HG02623 (cell line): ENCODE data around the gene SLC16A4.
"Not testable (repeated sequence)": the region's sequence is repeated elsewhere in the genome, so short reads cannot be mapped to it uniquely, and the experiment has no call there.

Source experiments
- ATAC-seq: cut with Tn5 transposase; IDR thresholded peaks from one replicate; pipeline ENCODE4 v1.9.1; 2021; ENCODE audit warnings: moderate library complexity; ENCODE audit not compliant: unreplicated experiment

The SLC16A4 gene

DNA sequence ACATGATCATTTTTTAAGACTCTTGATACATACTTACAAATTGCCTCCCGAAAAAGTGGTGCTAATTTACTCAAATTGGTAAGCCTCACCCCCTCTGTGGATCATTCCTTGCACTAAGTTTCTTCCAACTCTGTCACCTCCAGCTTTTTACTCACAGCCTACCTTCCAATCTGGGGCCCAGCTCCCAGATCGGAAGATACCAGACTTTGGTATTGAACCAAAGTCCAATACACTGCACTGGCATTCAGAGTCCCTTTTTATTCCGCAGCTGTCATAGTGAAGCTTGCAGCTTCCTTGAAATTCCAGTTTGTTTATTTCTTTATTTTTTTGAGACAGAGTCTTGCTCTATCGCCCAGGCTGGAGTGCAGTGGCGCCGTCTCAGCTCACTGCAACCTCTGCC lies 18.5 kb upstream of the SLC16A4 start:
- no peak for ATAC-seq

DNA sequence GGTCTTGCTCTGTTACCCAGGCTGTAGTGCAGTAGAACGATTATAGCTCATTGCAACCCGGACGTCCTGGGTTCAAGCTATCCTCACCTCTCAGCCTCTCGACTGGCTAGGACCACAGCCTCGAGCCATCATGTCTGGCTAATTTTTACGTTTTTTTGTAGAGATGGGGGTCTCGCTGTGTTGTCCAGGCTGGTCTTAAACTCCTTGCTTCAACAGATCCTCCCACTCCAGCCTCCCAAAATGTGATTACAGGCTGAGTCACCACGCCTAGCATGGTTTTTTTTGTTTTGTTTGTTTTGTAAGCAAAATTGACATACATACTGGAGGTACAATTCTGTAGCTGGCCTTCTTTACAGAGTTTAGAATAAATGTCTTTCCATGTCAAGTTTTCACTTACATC lies 17.7 kb upstream of the SLC16A4 start:
- no peak for ATAC-seq

DNA sequence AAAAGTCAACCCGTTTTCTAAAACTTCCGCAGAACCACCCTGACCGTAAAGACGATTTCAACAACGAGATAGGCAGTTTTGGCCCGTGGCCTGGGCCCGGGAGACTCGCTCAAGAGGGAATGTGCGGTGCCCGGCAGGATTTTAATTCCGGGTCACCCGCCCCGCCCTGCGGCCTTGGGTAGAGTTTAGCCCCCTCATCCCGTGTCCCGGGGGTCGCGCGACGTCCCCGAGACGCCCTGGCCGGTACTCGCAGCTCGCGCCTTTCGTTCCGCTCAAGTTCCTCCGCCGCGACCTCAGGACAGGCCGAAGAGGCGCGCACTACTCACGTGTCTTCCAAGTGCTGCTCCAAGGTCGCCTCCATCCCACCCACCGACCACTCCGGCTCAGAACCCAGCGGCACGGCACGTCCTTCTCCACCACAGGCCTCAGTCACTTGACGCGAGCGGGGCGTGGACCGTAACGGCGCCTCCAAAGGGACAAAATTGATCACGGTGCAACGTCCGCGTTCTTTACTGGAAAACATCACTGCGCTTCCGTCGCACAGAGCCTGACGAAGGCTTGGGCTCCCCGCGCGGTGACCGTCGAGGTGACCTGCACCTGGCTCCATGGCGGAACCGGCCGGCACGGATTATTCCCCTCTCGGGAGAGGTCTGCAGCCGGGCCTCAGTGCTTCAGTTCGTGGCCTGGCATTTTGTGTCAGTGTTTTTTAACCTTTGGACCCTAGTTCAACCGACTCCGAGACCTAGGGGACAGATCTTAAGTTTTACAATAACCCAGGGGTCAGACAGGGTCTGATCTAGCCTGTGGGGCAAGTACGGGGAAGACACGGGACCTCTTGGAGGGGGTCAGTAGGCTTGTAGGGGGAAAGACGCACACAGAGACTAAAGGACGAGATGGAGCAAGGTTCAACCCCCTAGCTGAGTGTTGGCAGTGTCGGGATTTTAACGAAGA lies 16.7 kb upstream of the SLC16A4 start, which contains the start of gene LAMTOR5:
Gene LAMTOR5 (minus strand): TSS at position 435 of the 951 bp plus-strand sequence. CDS start 74 bp downstream, at position 361.
- peak; percentile 85 for ATAC-seq

DNA sequence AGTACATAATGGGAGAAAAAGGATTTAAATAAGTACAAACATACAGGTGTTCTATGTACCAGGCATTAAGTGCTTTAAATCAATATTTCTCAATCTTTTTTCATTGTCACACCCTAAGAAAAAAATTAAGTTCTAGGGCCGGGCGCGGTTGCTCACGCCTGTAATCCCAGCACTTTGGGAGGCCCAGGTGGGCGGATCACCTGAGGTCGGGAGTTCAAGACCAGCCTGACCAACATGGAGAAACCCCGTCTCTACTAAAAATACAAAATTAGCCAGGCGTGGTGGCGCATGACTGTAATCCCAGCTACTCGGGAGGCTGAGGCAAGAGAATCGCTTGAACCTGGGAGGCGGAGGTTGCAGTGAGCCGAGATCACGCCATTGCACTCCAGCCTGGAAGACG lies 15.6 kb upstream of the SLC16A4 start:
- not testable (repeated sequence) for ATAC-seq

DNA sequence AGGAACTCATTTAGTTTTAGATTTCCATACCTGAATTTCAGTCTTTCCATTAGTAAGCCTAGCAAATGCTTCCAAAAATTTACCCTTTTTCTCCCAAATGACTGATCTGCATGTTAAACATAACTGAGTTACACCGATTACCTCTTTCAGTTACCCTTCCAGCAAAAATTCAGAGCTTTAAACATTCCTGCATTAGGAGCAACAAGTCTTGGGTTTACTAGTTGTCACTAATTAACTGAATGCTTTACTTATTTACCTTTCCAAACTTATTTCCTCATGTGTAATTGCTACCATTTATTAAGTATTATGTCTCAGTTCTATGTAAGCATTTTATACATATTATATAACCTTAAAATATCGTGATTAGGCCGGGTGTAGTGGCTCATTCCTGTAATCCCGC lies 13.6 kb upstream of the SLC16A4 start:
- no peak for ATAC-seq

DNA sequence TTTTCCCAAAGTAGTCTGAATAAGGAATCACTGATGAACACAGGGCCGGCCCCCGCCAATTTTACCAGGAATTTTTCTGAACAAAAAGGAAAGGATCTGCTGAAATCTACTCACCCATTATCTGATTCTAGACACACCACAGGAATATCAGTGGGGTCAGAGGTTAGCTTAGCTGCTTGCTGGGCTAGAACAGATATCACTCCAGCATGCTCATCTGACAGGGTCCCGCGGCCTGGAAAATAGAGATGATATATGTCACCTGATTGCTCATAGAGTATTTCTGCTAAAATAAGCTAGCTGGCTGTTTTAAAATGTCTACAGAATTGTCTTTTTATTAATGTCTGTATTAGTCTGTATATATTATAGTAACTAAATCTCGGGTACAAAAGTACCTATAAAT lies 13.0 kb upstream of the SLC16A4 start:
- no peak for ATAC-seq

DNA sequence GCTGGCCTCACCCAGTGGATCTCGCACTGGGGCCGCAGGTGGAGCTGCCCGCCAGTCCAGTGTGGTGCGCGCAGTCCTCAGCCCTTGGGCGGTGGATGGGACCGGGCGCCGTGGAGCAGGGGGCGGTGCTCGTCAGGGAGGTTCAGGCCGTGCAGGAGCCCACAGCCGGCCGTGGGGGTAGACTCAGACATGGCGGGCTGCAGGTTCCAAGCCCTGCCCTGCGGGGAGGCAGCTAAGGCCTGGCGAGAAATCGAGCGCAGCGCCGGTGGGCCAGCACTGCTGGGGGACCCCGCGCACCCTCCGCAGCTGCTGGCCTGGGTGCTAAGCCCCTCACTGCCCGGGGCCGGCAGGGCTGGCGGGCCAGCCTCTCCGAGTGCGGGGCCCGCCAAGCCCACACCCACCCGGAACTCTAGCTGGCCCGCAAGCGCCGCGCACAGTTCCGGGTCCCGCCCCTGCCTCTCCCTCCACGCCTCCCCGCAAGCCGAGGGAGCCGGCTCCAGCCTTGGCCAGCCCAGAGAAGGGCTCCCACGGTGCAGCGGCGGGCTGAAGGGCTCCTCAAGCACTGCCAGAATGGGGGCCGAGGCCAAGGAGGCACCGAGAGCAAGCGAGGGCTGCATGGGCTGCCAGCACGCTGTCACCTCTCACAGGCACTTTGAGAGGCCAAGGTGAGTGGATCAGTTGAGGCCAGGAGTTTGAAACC lies 5.6 kb upstream of the SLC16A4 start:
- not testable (repeated sequence) for ATAC-seq

DNA sequence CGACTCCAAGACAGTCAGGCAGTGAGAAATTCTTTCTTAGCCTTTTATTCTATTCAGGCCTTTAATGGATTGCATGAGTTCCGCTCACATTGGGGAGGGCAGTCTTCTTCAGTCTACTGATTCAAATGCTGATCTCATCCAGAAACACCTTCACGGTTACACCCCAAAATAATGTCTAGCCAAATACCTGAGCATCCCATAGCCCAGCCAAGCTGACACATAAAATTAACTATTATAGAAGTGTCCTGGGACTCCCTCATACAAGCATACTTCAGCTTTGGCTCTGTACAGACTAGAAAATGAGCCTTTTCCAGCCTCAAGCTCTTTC lies 3.6 kb upstream of the SLC16A4 start:
- no peak for ATAC-seq

DNA sequence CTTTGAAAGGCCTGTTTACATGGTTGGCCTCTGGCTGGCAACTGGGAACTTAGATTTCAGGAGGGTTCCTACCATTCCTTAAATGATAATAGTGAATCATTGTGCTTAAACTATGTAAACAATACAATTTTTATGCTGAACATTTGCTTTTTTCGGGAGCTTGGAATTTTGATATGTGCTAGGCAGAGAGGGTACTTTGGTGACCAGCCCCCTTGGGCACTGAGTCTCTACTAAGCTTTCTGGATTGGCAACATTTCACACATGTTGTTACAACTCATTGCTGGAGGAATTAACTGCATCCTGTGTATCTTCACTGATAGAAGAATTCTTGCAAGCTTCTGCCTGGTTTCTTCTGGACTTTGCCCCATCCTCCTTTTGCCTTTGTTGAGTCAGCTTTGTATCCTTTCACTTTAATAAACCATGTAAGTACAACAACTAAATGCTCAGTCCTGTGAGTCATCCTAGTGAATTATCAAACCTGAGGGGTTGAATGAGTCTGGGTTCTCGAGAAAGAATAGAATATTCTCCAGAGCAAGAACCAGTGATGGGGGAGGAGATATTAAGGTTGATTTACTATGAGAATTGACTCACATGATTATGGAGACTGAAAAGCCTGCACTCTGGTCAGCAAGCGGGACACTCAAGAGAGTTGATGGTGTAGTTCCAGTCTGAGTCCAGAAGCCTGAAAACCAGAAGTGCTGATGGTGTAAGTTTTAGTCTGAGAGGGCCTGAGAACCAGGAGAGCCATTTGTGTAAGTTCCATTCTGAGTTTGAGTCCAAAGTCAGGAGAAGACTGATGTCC lies 3.1 kb upstream of the SLC16A4 start:
- ATAC-seq, result no peak

DNA sequence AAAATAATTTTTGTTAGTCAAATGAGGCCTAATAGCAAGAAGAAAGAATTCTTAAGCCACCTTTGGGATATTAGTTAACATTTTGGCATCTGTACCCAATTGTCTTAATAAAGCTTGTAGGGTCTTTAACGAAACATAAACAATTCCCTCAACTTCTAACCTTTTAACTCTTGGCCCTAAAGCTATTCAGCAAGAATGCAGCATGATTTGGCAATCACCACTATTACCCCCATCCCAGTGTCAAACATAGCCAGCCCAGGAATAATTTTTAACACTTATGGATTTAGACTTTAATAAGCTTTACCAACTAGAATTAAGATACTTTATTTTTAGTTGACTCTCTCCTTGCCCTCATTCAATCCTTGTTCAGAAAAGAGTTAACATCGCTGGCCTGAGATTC lies 2.5 kb upstream of the SLC16A4 start:
- ATAC-seq, result no peak

DNA sequence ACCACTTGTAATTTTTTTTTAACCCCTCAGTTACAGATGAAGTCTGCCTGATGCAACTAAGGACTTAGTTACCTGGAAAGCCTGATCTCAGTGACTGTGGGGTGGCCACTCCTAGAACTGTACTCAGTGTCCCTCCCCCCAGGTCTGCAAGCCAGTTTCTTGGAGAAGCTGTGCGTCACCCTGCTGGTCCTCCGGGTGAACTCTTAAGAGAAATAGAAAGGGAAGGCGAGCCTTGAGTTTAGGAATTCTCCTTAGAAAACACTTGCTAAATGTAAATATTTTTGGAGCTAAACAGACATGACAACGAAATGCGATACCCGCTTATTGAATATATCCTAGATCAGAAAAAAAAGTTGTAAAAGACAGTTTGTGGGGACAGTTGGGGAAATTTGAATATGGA lies 730 bp downstream of the SLC16A4 start:
- no peak for ATAC-seq

DNA sequence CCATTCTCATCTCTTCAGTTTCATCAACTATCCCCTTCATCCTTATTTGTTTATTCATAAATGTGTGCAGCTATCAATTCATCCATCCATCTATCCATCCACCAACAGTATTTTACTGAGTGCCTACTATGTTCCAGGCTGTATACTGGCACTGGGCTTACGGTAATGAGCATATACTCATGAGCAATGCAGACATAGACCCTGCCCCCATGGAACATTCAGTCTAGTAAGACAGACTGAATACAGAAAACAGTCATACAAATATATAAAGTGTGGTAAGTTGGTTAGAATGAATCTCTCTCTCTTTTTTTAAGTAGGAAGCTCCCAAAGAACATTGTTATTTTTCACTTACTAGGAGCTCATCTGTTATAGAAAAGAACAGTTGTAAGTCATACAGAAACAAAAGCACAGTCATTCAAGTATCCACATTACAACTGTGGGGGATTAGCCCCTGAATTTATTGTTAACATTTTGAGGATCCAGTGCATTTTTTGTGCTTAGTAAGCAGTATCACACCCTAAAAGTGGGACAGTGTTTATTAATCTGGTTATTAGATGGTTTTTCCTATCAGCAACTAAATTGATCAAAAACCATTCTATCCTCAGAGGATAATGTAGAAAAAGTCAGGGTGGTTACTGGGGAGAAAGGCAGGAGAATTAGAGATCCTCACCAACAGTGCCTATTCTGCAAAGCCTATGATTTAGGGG lies 3.6 kb downstream of the SLC16A4 start:
- ATAC-seq, result no peak

DNA sequence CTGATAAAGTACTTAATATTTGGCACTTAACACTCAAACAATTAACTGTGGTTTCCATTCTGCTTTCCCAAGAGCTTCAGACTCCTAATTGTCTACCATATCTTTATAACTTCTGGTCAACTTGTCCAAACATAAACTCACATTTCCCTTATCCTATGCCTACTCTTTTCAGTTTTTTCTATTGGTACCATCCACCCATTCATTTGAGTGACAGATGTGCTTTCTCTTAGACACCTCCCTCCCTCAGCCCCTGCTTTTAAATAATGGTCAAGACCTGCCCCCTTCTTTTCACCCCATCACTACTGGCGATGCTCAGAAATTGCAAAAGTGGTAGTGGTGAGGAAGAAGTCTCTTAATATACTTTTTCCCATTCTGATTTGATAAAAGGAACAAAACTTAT lies 5.5 kb downstream of the SLC16A4 start:
- ATAC-seq, result no peak

DNA sequence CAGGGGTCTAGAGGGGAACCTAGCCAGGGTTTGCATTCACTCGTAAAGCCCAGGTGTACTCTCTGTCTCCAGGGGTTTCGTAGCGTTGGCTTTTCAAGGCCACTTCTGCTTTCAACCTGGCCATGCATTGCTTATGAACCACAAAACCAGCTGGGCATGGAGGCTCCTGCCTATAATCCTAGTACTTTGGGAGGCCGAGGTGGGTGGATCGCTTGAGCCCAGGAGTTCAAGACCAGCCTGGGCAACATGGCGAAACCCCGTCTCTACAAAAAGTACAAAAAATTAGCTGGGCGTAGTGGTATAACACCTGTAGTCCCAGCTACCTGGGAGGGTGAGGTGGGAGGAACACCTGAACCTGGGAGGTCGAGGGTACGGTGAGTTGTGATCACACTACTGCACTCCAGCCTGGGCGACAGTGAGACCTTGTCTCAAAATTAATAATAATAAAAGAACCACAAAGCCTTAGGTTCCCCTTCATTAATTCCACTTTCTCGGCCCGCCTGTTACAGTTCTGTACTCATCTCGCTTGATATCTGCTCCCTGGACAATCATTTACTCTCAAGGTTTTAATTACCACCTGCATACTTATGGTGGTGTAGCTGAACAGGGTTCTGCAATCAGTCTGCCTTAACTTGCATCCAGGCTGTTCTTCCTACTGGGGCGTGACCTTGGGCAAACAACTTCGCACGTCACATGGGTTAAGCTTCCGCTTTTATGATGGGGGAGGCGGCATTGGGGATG lies 6.1 kb downstream of the SLC16A4 start:
- ATAC-seq, result peak; percentile 56

DNA sequence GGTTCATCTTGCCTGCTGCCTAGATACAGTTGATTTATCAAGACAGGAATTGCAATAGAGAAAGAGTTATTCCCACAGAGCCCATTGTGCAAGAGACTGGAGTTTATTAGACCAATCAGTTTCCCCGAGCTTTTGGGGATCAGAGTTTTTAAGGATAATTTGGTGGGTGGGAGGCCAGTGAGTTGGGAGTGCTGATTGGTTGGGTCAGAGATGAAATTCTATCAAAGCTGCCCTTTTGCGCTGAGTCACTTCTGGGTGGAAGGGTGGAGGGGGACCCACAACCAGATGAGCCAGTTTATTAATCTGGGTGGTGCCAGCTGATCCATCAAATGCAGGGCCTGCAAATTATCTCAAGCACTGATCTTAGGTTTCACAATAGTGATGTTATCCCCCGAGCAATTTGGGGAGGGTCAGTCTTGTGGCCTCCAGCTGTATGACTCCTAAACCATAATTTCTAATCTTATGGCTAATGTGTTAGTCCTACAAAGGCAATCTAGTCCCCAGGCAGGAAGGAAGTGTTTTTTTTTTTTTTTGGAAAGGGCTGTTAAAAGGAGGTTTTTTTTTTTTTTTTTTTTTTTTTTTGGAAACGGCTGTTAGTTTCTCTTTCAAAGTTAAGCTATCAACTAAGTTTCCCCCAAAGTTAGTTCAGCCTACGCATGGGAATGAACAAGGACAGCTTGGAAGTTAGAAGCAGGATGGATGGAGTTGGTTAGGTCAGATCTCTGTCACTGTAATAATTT lies 7.4 kb downstream of the SLC16A4 start:
- ATAC-seq, result no peak

DNA sequence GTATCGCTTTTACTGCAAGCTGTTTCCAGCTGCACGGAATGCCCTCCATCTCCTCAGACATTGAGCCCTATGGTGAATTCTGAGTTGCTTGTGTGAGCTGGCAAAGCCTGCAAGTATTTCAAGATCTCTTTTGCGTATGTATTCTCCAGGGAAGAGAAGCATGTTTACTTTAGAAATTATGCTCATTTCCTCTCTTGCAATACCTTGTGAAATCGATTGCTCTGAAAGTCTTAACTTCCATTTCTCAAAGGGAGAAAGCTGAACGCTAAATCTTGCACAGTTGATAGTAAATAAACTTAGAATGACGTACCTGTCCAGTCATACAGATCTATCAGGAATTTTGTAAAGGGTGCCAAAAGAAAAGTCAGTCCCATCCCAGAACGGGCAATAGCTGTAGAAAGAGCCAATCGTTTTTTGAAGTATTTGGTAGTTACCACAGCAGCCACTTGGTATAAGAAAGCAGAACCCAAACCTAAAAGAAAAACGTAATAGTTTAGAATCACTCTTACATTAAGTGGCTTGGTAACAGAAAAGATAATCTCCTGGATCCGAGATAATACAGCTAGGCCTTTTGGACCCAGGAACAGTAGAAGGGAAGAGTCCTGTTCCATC lies 10.0 kb downstream of the SLC16A4 start:
- ATAC-seq, result no peak

DNA sequence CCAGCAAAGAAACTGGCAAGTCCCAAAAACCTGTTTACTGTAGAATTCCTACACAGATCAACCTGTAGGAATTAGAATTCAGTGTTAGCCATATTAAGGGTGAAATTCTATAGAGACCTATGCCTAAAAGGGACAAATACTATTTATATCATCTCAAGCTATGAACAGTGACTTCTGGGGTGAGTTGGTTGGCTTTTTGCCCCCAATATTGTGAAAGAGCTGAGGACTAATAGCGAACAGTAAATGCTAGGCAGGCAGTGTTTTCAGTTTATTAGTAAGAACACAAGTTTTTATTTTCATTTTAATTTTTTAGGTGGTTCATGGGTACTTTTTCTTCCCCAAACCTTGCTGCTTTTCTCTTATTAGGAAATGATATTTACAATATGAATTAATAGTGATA lies 15.3 kb downstream of the SLC16A4 start:
- ATAC-seq, result no peak

DNA sequence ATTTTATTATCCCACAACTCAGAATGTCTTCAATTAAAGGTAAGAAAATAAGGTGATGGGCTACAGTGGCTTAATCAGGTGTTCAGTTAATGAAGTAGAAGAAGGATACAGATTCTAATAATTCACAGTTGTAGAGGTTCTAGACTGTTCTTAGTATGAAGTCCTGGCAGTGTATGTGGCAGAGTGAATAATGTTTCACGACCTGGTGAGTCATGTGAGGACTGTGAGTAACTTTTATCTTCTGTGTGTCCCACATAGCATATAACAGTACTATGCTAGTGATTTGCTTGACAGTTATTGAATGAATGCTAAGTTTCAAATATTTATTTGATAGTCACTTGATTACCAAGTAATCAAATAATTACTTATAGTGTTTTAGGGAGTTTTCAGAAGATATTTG lies 20.0 kb downstream of the SLC16A4 start:
- no peak for ATAC-seq

DNA sequence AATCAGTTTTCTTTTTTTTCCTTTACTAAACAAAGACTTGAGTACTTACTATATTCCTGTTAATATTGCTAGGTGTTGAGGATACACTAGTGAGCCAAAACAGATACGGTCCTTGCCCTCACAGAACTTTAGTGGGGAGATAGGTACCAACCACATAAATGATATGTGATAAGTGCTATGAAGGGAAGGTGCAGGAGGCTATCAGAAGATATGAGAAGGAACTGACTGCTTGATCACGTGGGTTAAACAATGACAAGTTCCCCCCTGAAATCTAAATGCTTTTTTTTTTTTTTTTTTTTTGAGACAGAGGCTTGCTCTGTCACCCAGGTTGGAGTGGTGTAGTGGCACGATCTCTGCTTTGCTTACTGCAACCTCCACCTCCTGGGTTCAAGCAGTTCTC lies 26.6 kb downstream of the SLC16A4 start:
- no peak for ATAC-seq
